ENCODE measurements around the gene LIF. TPM values are rescaled to one million over a fixed set of nuclear protein-coding genes. Genes with fewer than 3 reads are reported as not detected.

Gene LIF
- total and polyA plus RNA-seq, 4 donors, result 0.08 to 0.10 (median 0.09) TPM; not detected in 1

DNA sequence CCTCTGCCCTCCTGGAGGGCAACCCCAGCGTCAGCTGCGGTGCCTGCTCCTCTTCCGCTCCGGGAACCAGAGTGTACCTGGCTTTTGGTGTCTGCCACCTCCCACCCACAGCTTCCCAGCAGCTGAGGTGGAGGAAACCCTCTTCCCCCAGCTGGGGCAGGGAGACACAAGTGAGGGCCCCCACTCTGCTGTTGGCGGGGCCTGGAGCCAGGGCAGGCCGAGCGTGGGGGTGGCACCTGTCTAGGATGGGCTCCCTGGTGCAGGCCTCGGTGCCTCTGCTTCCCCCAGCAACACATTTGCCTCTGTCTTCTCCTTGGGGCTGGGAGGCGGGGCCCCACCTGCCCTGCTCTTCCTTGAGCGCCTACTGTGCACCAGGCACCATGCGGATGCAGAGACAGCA, 13.7 kb upstream of the LIF start:
- WGBS, result 89% methylated on average over 11 of the region's 11 CpGs
- peaks cover 0 to 10% (median 4%) of the 10 kb centered on the region in 4 donors for H3K4me1 ChIP-seq (ENCODE audit: control insufficient read depth in 4 of 4, insufficient read depth in 4 of 4, low read length in 3 of 4)
- DNase-seq (ENCODE audit: low spot score), result no peak

DNA sequence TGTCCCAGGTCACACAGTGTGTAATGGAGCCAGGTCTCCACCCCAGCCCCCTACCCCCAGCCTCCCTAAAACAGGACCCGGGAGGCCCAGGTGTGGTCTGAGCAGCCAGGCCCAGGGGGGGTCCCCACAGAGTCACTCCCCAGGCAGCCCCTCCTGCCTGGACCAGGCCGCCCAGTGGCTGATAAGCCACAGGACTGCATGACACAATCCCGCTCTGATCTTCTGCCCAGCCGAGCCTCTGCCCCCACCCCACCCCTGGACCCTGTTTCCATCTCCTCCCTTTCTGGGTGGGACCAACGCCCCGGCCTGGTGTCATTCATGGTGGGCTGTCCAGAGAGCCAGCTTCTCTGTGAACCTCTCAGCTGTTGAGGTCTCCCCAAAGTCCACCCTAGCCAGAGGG, 7.8 kb upstream of the LIF start:
- 75% methylated on average over 6 of the region's 6 CpGs for WGBS

More for the DNA sequence above, 13.7 kb upstream of the LIF start:
- no peak overlapping the region for H3K27ac ChIP-seq (ENCODE audit: low read depth in 1 of 2, low read length in 2 of 2)
- H3K9ac ChIP-seq (ENCODE audit: low read depth in 1 of 2, low read length in 2 of 2), result no peak overlapping the region
- H3K9me3 ChIP-seq (ENCODE audit: control insufficient read depth in 4 of 4, low read length in 3 of 4), result no peaks in the 10 kb centered on the region
- H3K36me3 ChIP-seq (ENCODE audit: control insufficient read depth in 4 of 4, insufficient read depth in 3 of 4, low read depth in 1 of 4, low read length in 3 of 4), result no peaks in the 10 kb centered on the region
- no peak for TF ChIP-seq RXRA (IDR thresholded peaks at IDR 0.05)
- TF ChIP-seq NR2F2 (IDR thresholded peaks at IDR 0.05), result no peak
- TF ChIP-seq, protein P1, sequence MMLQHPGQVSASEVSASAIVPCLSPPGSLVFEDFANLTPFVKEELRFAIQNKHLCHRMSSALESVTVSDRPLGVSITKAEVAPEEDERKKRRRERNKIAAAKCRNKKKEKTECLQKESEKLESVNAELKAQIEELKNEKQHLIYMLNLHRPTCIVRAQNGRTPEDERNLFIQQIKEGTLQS (IDR thresholded peaks at IDR 0.05), result no peak
- no peak for TF ChIP-seq YY1 (IDR thresholded peaks at IDR 0.05)
- TF ChIP-seq FOXA2 (IDR thresholded peaks at IDR 0.05), result no peak
- no peak for TF ChIP-seq JUND (IDR thresholded peaks at IDR 0.05)
- no peak for TF ChIP-seq TAF1 (conservative IDR thresholded peaks at IDR 0.05)
- TF ChIP-seq, protein P2, sequence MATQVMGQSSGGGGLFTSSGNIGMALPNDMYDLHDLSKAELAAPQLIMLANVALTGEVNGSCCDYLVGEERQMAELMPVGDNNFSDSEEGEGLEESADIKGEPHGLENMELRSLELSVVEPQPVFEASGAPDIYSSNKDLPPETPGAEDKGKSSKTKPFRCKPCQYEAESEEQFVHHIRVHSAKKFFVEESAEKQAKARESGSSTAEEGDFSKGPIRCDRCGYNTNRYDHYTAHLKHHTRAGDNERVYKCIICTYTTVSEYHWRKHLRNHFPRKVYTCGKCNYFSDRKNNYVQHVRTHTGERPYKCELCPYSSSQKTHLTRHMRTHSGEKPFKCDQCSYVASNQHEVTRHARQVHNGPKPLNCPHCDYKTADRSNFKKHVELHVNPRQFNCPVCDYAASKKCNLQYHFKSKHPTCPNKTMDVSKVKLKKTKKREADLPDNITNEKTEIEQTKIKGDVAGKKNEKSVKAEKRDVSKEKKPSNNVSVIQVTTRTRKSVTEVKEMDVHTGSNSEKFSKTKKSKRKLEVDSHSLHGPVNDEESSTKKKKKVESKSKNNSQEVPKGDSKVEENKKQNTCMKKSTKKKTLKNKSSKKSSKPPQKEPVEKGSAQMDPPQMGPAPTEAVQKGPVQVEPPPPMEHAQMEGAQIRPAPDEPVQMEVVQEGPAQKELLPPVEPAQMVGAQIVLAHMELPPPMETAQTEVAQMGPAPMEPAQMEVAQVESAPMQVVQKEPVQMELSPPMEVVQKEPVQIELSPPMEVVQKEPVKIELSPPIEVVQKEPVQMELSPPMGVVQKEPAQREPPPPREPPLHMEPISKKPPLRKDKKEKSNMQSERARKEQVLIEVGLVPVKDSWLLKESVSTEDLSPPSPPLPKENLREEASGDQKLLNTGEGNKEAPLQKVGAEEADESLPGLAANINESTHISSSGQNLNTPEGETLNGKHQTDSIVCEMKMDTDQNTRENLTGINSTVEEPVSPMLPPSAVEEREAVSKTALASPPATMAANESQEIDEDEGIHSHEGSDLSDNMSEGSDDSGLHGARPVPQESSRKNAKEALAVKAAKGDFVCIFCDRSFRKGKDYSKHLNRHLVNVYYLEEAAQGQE (IDR thresholded peaks at IDR 0.05), result no peak
- TF ChIP-seq, protein P3, sequence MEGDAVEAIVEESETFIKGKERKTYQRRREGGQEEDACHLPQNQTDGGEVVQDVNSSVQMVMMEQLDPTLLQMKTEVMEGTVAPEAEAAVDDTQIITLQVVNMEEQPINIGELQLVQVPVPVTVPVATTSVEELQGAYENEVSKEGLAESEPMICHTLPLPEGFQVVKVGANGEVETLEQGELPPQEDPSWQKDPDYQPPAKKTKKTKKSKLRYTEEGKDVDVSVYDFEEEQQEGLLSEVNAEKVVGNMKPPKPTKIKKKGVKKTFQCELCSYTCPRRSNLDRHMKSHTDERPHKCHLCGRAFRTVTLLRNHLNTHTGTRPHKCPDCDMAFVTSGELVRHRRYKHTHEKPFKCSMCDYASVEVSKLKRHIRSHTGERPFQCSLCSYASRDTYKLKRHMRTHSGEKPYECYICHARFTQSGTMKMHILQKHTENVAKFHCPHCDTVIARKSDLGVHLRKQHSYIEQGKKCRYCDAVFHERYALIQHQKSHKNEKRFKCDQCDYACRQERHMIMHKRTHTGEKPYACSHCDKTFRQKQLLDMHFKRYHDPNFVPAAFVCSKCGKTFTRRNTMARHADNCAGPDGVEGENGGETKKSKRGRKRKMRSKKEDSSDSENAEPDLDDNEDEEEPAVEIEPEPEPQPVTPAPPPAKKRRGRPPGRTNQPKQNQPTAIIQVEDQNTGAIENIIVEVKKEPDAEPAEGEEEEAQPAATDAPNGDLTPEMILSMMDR (IDR thresholded peaks at IDR 0.05; ENCODE audit: low read depth, low read length, missing input control), result no peak
- no peak for TF ChIP-seq HNF4A (conservative IDR thresholded peaks at IDR 0.05)
- TF ChIP-seq, protein P4, sequence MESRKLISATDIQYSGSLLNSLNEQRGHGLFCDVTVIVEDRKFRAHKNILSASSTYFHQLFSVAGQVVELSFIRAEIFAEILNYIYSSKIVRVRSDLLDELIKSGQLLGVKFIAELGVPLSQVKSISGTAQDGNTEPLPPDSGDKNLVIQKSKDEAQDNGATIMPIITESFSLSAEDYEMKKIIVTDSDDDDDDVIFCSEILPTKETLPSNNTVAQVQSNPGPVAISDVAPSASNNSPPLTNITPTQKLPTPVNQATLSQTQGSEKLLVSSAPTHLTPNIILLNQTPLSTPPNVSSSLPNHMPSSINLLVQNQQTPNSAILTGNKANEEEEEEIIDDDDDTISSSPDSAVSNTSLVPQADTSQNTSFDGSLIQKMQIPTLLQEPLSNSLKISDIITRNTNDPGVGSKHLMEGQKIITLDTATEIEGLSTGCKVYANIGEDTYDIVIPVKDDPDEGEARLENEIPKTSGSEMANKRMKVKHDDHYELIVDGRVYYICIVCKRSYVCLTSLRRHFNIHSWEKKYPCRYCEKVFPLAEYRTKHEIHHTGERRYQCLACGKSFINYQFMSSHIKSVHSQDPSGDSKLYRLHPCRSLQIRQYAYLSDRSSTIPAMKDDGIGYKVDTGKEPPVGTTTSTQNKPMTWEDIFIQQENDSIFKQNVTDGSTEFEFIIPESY (IDR thresholded peaks at IDR 0.05), result no peak
- no peak overlapping the region for H3K4me3 ChIP-seq (ENCODE audit: low read depth in 1 of 3, low read length in 3 of 3)
- no peaks in the 10 kb centered on the region for H3K27me3 ChIP-seq (ENCODE audit: control insufficient read depth in 4 of 4, insufficient read depth in 4 of 4, low read length in 3 of 4)

More for the DNA sequence above, 7.8 kb upstream of the LIF start:
- Histone ChIP-seq H3K27ac (ENCODE audit: low read depth in 1 of 2, low read length in 2 of 2) (no peak overlapping the region), H3K9ac (ENCODE audit: low read depth in 1 of 2, low read length in 2 of 2) (no peak overlapping the region), H3K36me3 (ENCODE audit: control insufficient read depth in 4 of 4, insufficient read depth in 3 of 4, low read depth in 1 of 4, low read length in 3 of 4) (no peaks in the 10 kb centered on the region), H3K4me1 (ENCODE audit: control insufficient read depth in 4 of 4, insufficient read depth in 4 of 4, low read length in 3 of 4) (peaks cover 0 to 7% (median 4%) of the 10 kb centered on the region in 4 donors), H3K27me3 (ENCODE audit: control insufficient read depth in 4 of 4, insufficient read depth in 4 of 4, low read length in 3 of 4) (no peaks in the 10 kb centered on the region), H3K9me3 (ENCODE audit: control insufficient read depth in 4 of 4, low read length in 3 of 4) (no peaks in the 10 kb centered on the region), H3K4me3 (ENCODE audit: low read depth in 1 of 3, low read length in 3 of 3) (no peak overlapping the region)
- TF ChIP-seq EGR1 (IDR thresholded peaks at IDR 0.05; ENCODE audit: low read depth in 2 of 2) (no peak), HNF4G (IDR thresholded peaks at IDR 0.05) (no peak), NR2F2 (IDR thresholded peaks at IDR 0.05) (no peak), HNF4A (conservative IDR thresholded peaks at IDR 0.05) (no peak), FOXA2 (IDR thresholded peaks at IDR 0.05) (no peak), TAF1 (conservative IDR thresholded peaks at IDR 0.05) (no peak)
- TF ChIP-seq, protein P1 (IDR thresholded peaks at IDR 0.05), result no peak
- TF ChIP-seq, protein P2 (IDR thresholded peaks at IDR 0.05), result no peak
- DNase-seq (ENCODE audit: low spot score), result no peak

Measured in liver (tissue), 9 donors.